ENCODE results near the gene UBE2O. TPM values are rescaled to one million over a fixed set of nuclear protein-coding genes. Genes with fewer than 3 reads are reported as not detected.

The UBE2O gene
- total and polyA plus RNA-seq, 7 donors = 6.2 to 26.3 (median 12.9) TPM

- H3K27me3 ChIP-seq = no peaks in the 10 kb centered on the region
- WGBS, 2 donors = 68 to 69% methylated on average over 5 of the region's 5 CpGs
- no peaks in the 10 kb centered on the region for H3K36me3 ChIP-seq
- H3K4me3 ChIP-seq = peak overlapping the region in 2 of 4 donors; percentile 58 to 61
- no peak for DNase-seq
- H3K4me1 ChIP-seq = peaks cover 0 to 39% (median 32%) of the 10 kb centered on the region in 4 donors
- peak overlapping the region; percentile 73 to 78 (median 76) for H3K27ac ChIP-seq
- no peaks in the 10 kb centered on the region for H3K9me3 ChIP-seq
- intact Hi-C loops (cut with DNase I) = no loop called here
- TF ChIP-seq POLR2A (IDR thresholded peaks at IDR 0.05) (no peak), EP300 (IDR thresholded peaks at IDR 0.05) (no peak), CTCF (IDR thresholded peaks at IDR 0.05) (no peak), POLR2AphosphoS5 (IDR thresholded peaks at IDR 0.05) (no peak)
Observed at GRCh38 chr17:76499267-76499667, 46.3 kb upstream of the UBE2O start.

- Histone ChIP-seq H3K27ac (peak overlapping the region; percentile 73 to 78 (median 76)), H3K27me3 (no peaks in the 10 kb centered on the region), H3K4me3 (peak overlapping the region in 1 of 4 donors; percentile 61), H3K36me3 (no peaks in the 10 kb centered on the region), H3K9me3 (no peaks in the 10 kb centered on the region), H3K4me1 (peaks cover 0 to 39% (median 32%) of the 10 kb centered on the region in 4 donors)
- intact Hi-C loops (cut with DNase I) = no loop called here
- DNase-seq = no peak
- TF ChIP-seq CTCF (IDR thresholded peaks at IDR 0.05) (no peak), POLR2AphosphoS5 (IDR thresholded peaks at IDR 0.05) (no peak), EP300 (IDR thresholded peaks at IDR 0.05) (no peak), POLR2A (IDR thresholded peaks at IDR 0.05) (no peak)
- WGBS, 2 donors = 37 to 55% methylated on average over 4 of the region's 4 CpGs
Observed at GRCh38 chr17:76498876-76499251, 45.9 kb upstream of the UBE2O start.

- H3K27ac ChIP-seq = peak overlapping the region; percentile 69 to 78 (median 76)
- peaks cover 0 to 39% (median 32%) of the 10 kb centered on the region in 4 donors for H3K4me1 ChIP-seq
- no peaks in the 10 kb centered on the region for H3K36me3 ChIP-seq
- no peaks in the 10 kb centered on the region for H3K9me3 ChIP-seq
- TF ChIP-seq POLR2A (IDR thresholded peaks at IDR 0.05) (no peak), CTCF (IDR thresholded peaks at IDR 0.05) (no peak), POLR2AphosphoS5 (IDR thresholded peaks at IDR 0.05) (peak in 2 of 4 donors; percentile 30 to 32), EP300 (IDR thresholded peaks at IDR 0.05) (no peak)
- WGBS, 2 donors = 43 to 60% methylated on average over 31 of the region's 31 CpGs
- intact Hi-C loops (cut with DNase I) = no loop called here
- H3K4me3 ChIP-seq = peak overlapping the region in 2 of 4 donors; percentile 20 to 61
- peak; percentile 89 for DNase-seq
- H3K27me3 ChIP-seq = no peaks in the 10 kb centered on the region
Observed at GRCh38 chr17:76497979-76498875, 45.3 kb upstream of the UBE2O start.

GRCh38 chr17:76497699-76497978 is 44.7 kb upstream of the UBE2O start:
- intact Hi-C loops (cut with DNase I) = no loop called here
- H3K9me3 ChIP-seq = no peaks in the 10 kb centered on the region
- H3K4me3 ChIP-seq = peak overlapping the region in 2 of 4 donors; percentile 20 to 61
- no peaks in the 10 kb centered on the region for H3K27me3 ChIP-seq
- 54 to 67% methylated on average over 2 of the region's 2 CpGs for WGBS, 2 donors
- H3K36me3 ChIP-seq = no peaks in the 10 kb centered on the region
- peaks cover 0 to 39% (median 32%) of the 10 kb centered on the region in 4 donors for H3K4me1 ChIP-seq
- DNase-seq = no peak
- peak overlapping the region; percentile 69 to 78 (median 76) for H3K27ac ChIP-seq
- TF ChIP-seq EP300 (IDR thresholded peaks at IDR 0.05) = no peak
- TF ChIP-seq CTCF (IDR thresholded peaks at IDR 0.05) = no peak
- no peak for TF ChIP-seq POLR2AphosphoS5 (IDR thresholded peaks at IDR 0.05)
- TF ChIP-seq POLR2A (IDR thresholded peaks at IDR 0.05) = no peak
